GM12892 (cell line): ENCODE measurements around the gene PRKCG.

Experiments
- POLR2A ChIP-seq: IDR thresholded peaks from 2 replicates; pipeline ENCODE4 v1.6.1; 2011; ENCODE audit warnings: low read depth, low read length, control low read depth
- TAF1 ChIP-seq: IDR thresholded peaks from 2 replicates; pipeline ENCODE4 v1.6.1; 2011; ENCODE audit warnings: low read depth, mild to moderate bottlenecking, control low read depth, low read length, borderline replicate concordance

GRCh38 chr19:53947624-53948023 is 65.6 kb downstream of the PRKCG start:
- no peak for TF ChIP-seq POLR2A
- TF ChIP-seq TAF1 = no peak
